Endodermal cell (in vitro differentiated cells): ENCODE data around the gene EXD3. TPM values are rescaled to one million over a fixed set of nuclear protein-coding genes. Genes with fewer than 3 reads are reported as not detected.

Source experiments
- DNase-seq: peaks from one replicate; pipeline ENCODE4 v3.0.0-alpha.2; 2017
- H3K27ac ChIP-seq: 2 replicates; pipeline ENCODE4 v1.5.1; 2013; ENCODE audit warnings: mild to moderate bottlenecking, low read depth, low read length, moderate library complexity
- H3K27me3 ChIP-seq: 2 replicates; pipeline ENCODE4 v1.6.1; 2013; ENCODE audit warnings: mild to moderate bottlenecking, low read length, moderate library complexity; ENCODE audit not compliant: insufficient read depth, control insufficient read depth, poor library complexity, severe bottlenecking
- H3K36me3 ChIP-seq: 2 replicates; pipeline ENCODE4 v1.7.0; 2013; ENCODE audit warnings: mild to moderate bottlenecking, low read length, moderate library complexity; ENCODE audit not compliant: control insufficient read depth, insufficient read depth
- H3K4me1 ChIP-seq: one replicate; pipeline ENCODE4 v1.7.0; 2013; ENCODE audit warnings: low read length; ENCODE audit not compliant: control insufficient read depth, insufficient read depth
- H3K4me3 ChIP-seq: 2 replicates; pipeline ENCODE4 v1.5.1; 2013; ENCODE audit warnings: mild to moderate bottlenecking, low read length, moderate library complexity
- H3K9ac ChIP-seq: 2 replicates; pipeline ENCODE4 v1.6.1; 2013; ENCODE audit warnings: mild to moderate bottlenecking, low read length, moderate library complexity; ENCODE audit not compliant: poor library complexity, severe bottlenecking; ENCODE audit errors: extremely low read depth
- H3K9me3 ChIP-seq: 2 replicates; pipeline ENCODE4 v1.6.1; 2013; ENCODE audit warnings: mild to moderate bottlenecking, low read length, moderate library complexity; ENCODE audit not compliant: control insufficient read depth
- H3K27ac Mint-ChIP-seq: 2 replicates; pipeline ENCODE4 v1.8.0; 2020; ENCODE audit warnings: mixed read lengths
- H3K27me3 Mint-ChIP-seq: 2 replicates; pipeline ENCODE4 v1.8.0; 2021; ENCODE audit warnings: mild to moderate bottlenecking, mixed read lengths; ENCODE audit not compliant: insufficient read depth
- H3K36me3 Mint-ChIP-seq: 2 replicates; pipeline ENCODE4 v1.8.0; 2020; ENCODE audit warnings: low read depth, mixed read lengths
- H3K4me1 Mint-ChIP-seq: 2 replicates; pipeline ENCODE4 v1.8.0; 2020; ENCODE audit warnings: mixed read lengths
- H3K4me3 Mint-ChIP-seq: 2 replicates; pipeline ENCODE4 v1.8.0; 2020; ENCODE audit warnings: mild to moderate bottlenecking, moderate library complexity, mixed read lengths
- H3K9me3 Mint-ChIP-seq: 2 replicates; pipeline ENCODE4 v1.8.0; 2020; ENCODE audit warnings: mild to moderate bottlenecking, mixed read lengths
- CTCF ChIP-seq: fragments of 200-600 bp; sonication (generic); conservative IDR thresholded peaks from 2 replicates; pipeline ENCODE4 v1.5.0; 2021; ENCODE audit warnings: antibody characterized with exemption, mild to moderate bottlenecking
- WGBS, 2 experiments: methylation state at CpG; one replicate each; pipeline versions ENCODE4 v1.1.5 to v1.1.7; 2013; ENCODE audit warnings: missing lambda C conversion rate in 2 of 2, mixed read lengths in 1 of 2; ENCODE audit not compliant: insufficient coverage in 1 of 2, insufficient read length in 1 of 2; 5-methylcytosine and 5-hydroxymethylcytosine counted together
- total RNA-seq, 2 donors: library from RNA; stranded (reverse); fragmentation: NEBNext Ultra II Directional in 1 of 2; extraction: Animal tissue kit (Norgen Biotek cat#: 25700) in 1 of 2; gene quantifications; 2 replicates in 1 of 2; 3 replicates in 1 of 2; pipeline ENCODE4 v1.2.1, GENCODE V29; 2021

EXD3 gene
- total RNA-seq, 2 donors from 2014 or later = 15.5 to 31.0 TPM

- peaks cover 9% of the 10 kb centered on the region for H3K4me1 Mint-ChIP-seq
- Histone ChIP-seq H3K9me3 (no peaks in the 10 kb centered on the region), H3K36me3 (no peaks in the 10 kb centered on the region), H3K27ac (no peak overlapping the region), H3K4me3 (no peak overlapping the region), H3K27me3 (no peaks in the 10 kb centered on the region), H3K9ac (no peak overlapping the region), H3K4me1 (peaks cover 10% of the 10 kb centered on the region)
- H3K27ac Mint-ChIP-seq = no peak overlapping the region
- TF ChIP-seq CTCF = peak; percentile 77
- H3K4me3 Mint-ChIP-seq = peak overlapping the region; percentile 49
- peaks cover 3% of the 10 kb centered on the region for H3K36me3 Mint-ChIP-seq
- peaks cover 15% of the 10 kb centered on the region for H3K27me3 Mint-ChIP-seq
- DNase-seq = peak; percentile 87
- H3K9me3 Mint-ChIP-seq = no peaks in the 10 kb centered on the region
- 82 to 85% methylated on average over 42 to 85 of the region's 85 CpGs for WGBS, 2 experiments
These were observed 142.3 kb downstream of the EXD3 start for GRCh38 chr9:137280474-137281344.

GRCh38 chr9:137279741-137280473 is 143.1 kb downstream of the EXD3 start:
- Histone ChIP-seq H3K9ac (no peak overlapping the region), H3K27me3 (no peaks in the 10 kb centered on the region), H3K4me3 (no peak overlapping the region), H3K4me1 (peaks cover 10% of the 10 kb centered on the region), H3K36me3 (no peaks in the 10 kb centered on the region), H3K27ac (no peak overlapping the region), H3K9me3 (no peaks in the 10 kb centered on the region)
- peaks cover 15% of the 10 kb centered on the region for H3K27me3 Mint-ChIP-seq
- TF ChIP-seq CTCF = no peak
- peak overlapping the region; percentile 49 for H3K4me3 Mint-ChIP-seq
- no peak overlapping the region for H3K27ac Mint-ChIP-seq
- WGBS, 2 experiments = 96 to 99% methylated on average over 38 to 41 of the region's 41 CpGs
- DNase-seq = peak; percentile 48
- H3K36me3 Mint-ChIP-seq = peaks cover 3% of the 10 kb centered on the region
- no peaks in the 10 kb centered on the region for H3K9me3 Mint-ChIP-seq
- H3K4me1 Mint-ChIP-seq = peaks cover 16% of the 10 kb centered on the region

GRCh38 chr9:137278721-137279711 is 143.9 kb downstream of the EXD3 start:
- Histone ChIP-seq H3K27ac (no peak overlapping the region), H3K4me3 (no peak overlapping the region), H3K9me3 (no peaks in the 10 kb centered on the region), H3K9ac (no peak overlapping the region), H3K4me1 (peaks cover 10% of the 10 kb centered on the region), H3K27me3 (no peaks in the 10 kb centered on the region), H3K36me3 (no peaks in the 10 kb centered on the region)
- Mint-ChIP-seq H3K27ac (no peak overlapping the region), H3K9me3 (no peaks in the 10 kb centered on the region), H3K36me3 (peaks cover 8% of the 10 kb centered on the region), H3K4me3 (peak overlapping the region; percentile 49), H3K4me1 (peaks cover 20% of the 10 kb centered on the region), H3K27me3 (peaks cover 13% of the 10 kb centered on the region)
- TF ChIP-seq CTCF = no peak
- WGBS, 2 experiments = 88 to 98% methylated on average over 109 to 139 of the region's 139 CpGs
- DNase-seq = peak; percentile 36
